ENCODE results near the gene NEURL1B.

NEURL1B gene

DNA sequence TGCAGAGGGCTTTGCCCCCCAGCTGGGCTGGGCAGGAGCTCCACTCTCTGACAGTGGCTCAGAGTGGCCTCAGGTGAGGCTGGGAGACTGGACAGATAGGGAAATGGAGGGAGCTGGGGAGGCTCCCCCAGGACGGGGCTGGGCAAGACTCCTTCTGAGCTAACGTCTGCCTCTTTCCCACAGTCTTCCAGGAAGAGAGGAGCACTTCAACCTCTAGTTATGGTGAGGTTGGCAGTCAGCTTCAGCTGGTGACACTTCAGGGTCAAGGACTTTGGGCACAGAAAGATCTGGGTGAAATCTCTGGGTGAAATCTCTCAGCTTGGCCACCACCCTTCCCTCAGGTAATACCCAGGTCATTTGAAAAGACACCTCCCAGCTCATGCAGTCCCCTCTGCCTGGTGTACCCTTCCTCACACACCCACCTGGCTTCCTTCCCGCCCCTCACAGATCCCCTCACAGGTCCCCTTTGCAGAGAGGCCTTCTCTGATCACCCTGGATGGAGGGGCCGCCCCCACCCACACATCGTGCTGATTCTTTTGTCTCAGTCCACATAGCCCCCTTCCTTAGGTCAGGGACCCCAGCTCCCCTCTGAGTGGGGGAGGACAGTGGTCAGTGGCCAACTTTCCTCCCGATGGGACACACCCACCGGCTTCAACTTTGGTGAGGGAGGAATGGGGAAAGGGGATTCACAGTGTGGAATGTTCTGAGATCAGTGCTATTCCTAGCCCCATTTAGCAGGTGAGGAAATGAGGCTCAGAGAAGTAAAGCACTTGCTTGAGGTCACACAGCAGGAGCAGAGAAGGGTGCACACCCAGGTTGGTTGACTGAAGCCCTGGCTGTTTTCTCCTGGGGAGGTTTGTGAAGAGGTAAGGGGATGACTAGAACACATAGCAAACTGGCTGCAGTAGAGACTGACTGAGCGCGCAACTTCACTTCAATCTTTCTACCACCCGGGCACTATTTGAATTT, 15.8 kb upstream of the NEURL1B start:
- no peaks in the 10 kb centered on the region for H3K4me1 ChIP-seq (ENCODE audit: control insufficient read depth in 1 of 2, insufficient read depth in 2 of 2, low read length in 2 of 2)
- no peaks in the 10 kb centered on the region for H3K36me3 ChIP-seq (ENCODE audit: control insufficient read depth in 1 of 2, insufficient read depth in 2 of 2, low read length in 2 of 2)
- H3K4ac ChIP-seq (ENCODE audit: low read depth, low read length), result no peak overlapping the region
- no peak overlapping the region for H3K23ac ChIP-seq (ENCODE audit: low read length)
- DNase-seq, result no peak
- no peaks in the 10 kb centered on the region for H3K79me1 ChIP-seq (ENCODE audit: low read length)
- no peaks in the 10 kb centered on the region for H3K79me2 ChIP-seq (ENCODE audit: control insufficient read depth, insufficient read depth, low read length, poor library complexity)
- H2BK12ac ChIP-seq (ENCODE audit: low read length), result no peak overlapping the region
- no peaks in the 10 kb centered on the region for H3K9me3 ChIP-seq (ENCODE audit: insufficient read depth, low read depth, low read length)
- no peak overlapping the region for H4K12ac ChIP-seq (ENCODE audit: low read depth, low read length)
- H2AK5ac ChIP-seq (ENCODE audit: low read length), result no peak overlapping the region
- H2BK120ac ChIP-seq (ENCODE audit: insufficient read depth, low read length, poor library complexity), result no peak overlapping the region
- WGBS (ENCODE audit: extremely low coverage, insufficient coverage, insufficient read length), result no CpG with 5 or more reads among the region's 10 CpGs
- H2AFZ ChIP-seq (ENCODE audit: insufficient read depth, low read length, poor library complexity), result no peak overlapping the region
- no peaks in the 10 kb centered on the region for H3K27me3 ChIP-seq (ENCODE audit: insufficient read depth, low read length)
- no peak overlapping the region for H3K9ac ChIP-seq (ENCODE audit: low read length)
- no peak overlapping the region for H4K8ac ChIP-seq (ENCODE audit: low read depth, low read length)
- no peak overlapping the region for H3K18ac ChIP-seq (ENCODE audit: low read length)
- H3K27ac ChIP-seq (ENCODE audit: low read depth, low read length), result no peak overlapping the region
- H3K14ac ChIP-seq (ENCODE audit: low read length), result no peak overlapping the region
- no peak overlapping the region for H2BK5ac ChIP-seq (ENCODE audit: low read depth, low read length, poor library complexity)
- no peak overlapping the region for H4K91ac ChIP-seq (ENCODE audit: low read depth, low read length)
- no peak overlapping the region for H3K4me3 ChIP-seq (ENCODE audit: low read depth, low read length)
- H3K4me2 ChIP-seq (ENCODE audit: low read length), result no peak overlapping the region

GRCh38 chr5:172626031-172626581, 15.0 kb upstream of the NEURL1B start:
- Histone ChIP-seq H3K27ac (ENCODE audit: low read depth, low read length) (no peak overlapping the region), H3K23ac (ENCODE audit: low read length) (no peak overlapping the region), H3K14ac (ENCODE audit: low read length) (no peak overlapping the region), H2BK5ac (ENCODE audit: low read depth, low read length, poor library complexity) (no peak overlapping the region), H3K79me2 (ENCODE audit: control insufficient read depth, insufficient read depth, low read length, poor library complexity) (no peaks in the 10 kb centered on the region), H2AK5ac (ENCODE audit: low read length) (no peak overlapping the region), H3K4me3 (ENCODE audit: low read depth, low read length) (no peak overlapping the region), H3K27me3 (ENCODE audit: insufficient read depth, low read length) (no peaks in the 10 kb centered on the region), H3K4me2 (ENCODE audit: low read length) (no peak overlapping the region), H3K18ac (ENCODE audit: low read length) (no peak overlapping the region), H4K91ac (ENCODE audit: low read depth, low read length) (no peak overlapping the region), H2BK12ac (ENCODE audit: low read length) (no peak overlapping the region), H2AFZ (ENCODE audit: insufficient read depth, low read length, poor library complexity) (no peak overlapping the region), H3K4me1 (ENCODE audit: control insufficient read depth in 1 of 2, insufficient read depth in 2 of 2, low read length in 2 of 2) (no peaks in the 10 kb centered on the region), H3K9ac (ENCODE audit: low read length) (no peak overlapping the region), H3K79me1 (ENCODE audit: low read length) (no peaks in the 10 kb centered on the region), H3K36me3 (ENCODE audit: control insufficient read depth in 1 of 2, insufficient read depth in 2 of 2, low read length in 2 of 2) (no peaks in the 10 kb centered on the region), H4K12ac (ENCODE audit: low read depth, low read length) (no peak overlapping the region), H3K9me3 (ENCODE audit: insufficient read depth, low read depth, low read length) (no peaks in the 10 kb centered on the region), H2BK120ac (ENCODE audit: insufficient read depth, low read length, poor library complexity) (no peak overlapping the region), H3K4ac (ENCODE audit: low read depth, low read length) (no peak overlapping the region), H4K8ac (ENCODE audit: low read depth, low read length) (no peak overlapping the region)
- no CpG with 5 or more reads among the region's 8 CpGs for WGBS (ENCODE audit: extremely low coverage, insufficient coverage, insufficient read length)
- DNase-seq, result no peak

- WGBS (ENCODE audit: extremely low coverage, insufficient coverage, insufficient read length), result no CpG with 5 or more reads among the region's 5 CpGs
These were observed 11.0 kb upstream of the NEURL1B start for GRCh38 chr5:172630082-172630481.

GRCh38 chr5:172630482-172630881, 10.6 kb upstream of the NEURL1B start:
- Histone ChIP-seq H3K4me2 (ENCODE audit: low read length) (no peak overlapping the region), H3K23ac (ENCODE audit: low read length) (no peak overlapping the region), H3K36me3 (ENCODE audit: control insufficient read depth in 1 of 2, insufficient read depth in 2 of 2, low read length in 2 of 2) (no peaks in the 10 kb centered on the region), H3K79me1 (ENCODE audit: low read length) (no peaks in the 10 kb centered on the region), H3K4me1 (ENCODE audit: control insufficient read depth in 1 of 2, insufficient read depth in 2 of 2, low read length in 2 of 2) (no peaks in the 10 kb centered on the region), H3K9me3 (ENCODE audit: insufficient read depth, low read depth, low read length) (no peaks in the 10 kb centered on the region), H4K91ac (ENCODE audit: low read depth, low read length) (no peak overlapping the region), H2BK120ac (ENCODE audit: insufficient read depth, low read length, poor library complexity) (no peak overlapping the region), H3K27ac (ENCODE audit: low read depth, low read length) (no peak overlapping the region), H4K12ac (ENCODE audit: low read depth, low read length) (no peak overlapping the region), H2AK5ac (ENCODE audit: low read length) (no peak overlapping the region), H2BK12ac (ENCODE audit: low read length) (no peak overlapping the region), H2BK5ac (ENCODE audit: low read depth, low read length, poor library complexity) (no peak overlapping the region), H3K79me2 (ENCODE audit: control insufficient read depth, insufficient read depth, low read length, poor library complexity) (no peaks in the 10 kb centered on the region), H3K4ac (ENCODE audit: low read depth, low read length) (no peak overlapping the region), H2AFZ (ENCODE audit: insufficient read depth, low read length, poor library complexity) (no peak overlapping the region), H3K27me3 (ENCODE audit: insufficient read depth, low read length) (no peaks in the 10 kb centered on the region), H3K9ac (ENCODE audit: low read length) (no peak overlapping the region), H3K14ac (ENCODE audit: low read length) (no peak overlapping the region), H3K4me3 (ENCODE audit: low read depth, low read length) (no peak overlapping the region), H4K8ac (ENCODE audit: low read depth, low read length) (no peak overlapping the region), H3K18ac (ENCODE audit: low read length) (no peak overlapping the region)
- no peak for DNase-seq
- no CpG with 5 or more reads among the region's 6 CpGs for WGBS (ENCODE audit: extremely low coverage, insufficient coverage, insufficient read length)

More at GRCh38 chr5:172630082-172630481, 11.0 kb upstream of the NEURL1B start:
- no peaks in the 10 kb centered on the region for H3K4me1 ChIP-seq (ENCODE audit: control insufficient read depth in 1 of 2, insufficient read depth in 2 of 2, low read length in 2 of 2)
- no peak overlapping the region for H3K23ac ChIP-seq (ENCODE audit: low read length)
- no peaks in the 10 kb centered on the region for H3K9me3 ChIP-seq (ENCODE audit: insufficient read depth, low read depth, low read length)
- no peaks in the 10 kb centered on the region for H3K27me3 ChIP-seq (ENCODE audit: insufficient read depth, low read length)
- H4K91ac ChIP-seq (ENCODE audit: low read depth, low read length), result no peak overlapping the region
- no peak overlapping the region for H3K4ac ChIP-seq (ENCODE audit: low read depth, low read length)
- no peak overlapping the region for H2AFZ ChIP-seq (ENCODE audit: insufficient read depth, low read length, poor library complexity)
- no peak overlapping the region for H3K9ac ChIP-seq (ENCODE audit: low read length)
- no peak overlapping the region for H2BK120ac ChIP-seq (ENCODE audit: insufficient read depth, low read length, poor library complexity)
- H3K4me2 ChIP-seq (ENCODE audit: low read length), result no peak overlapping the region
- DNase-seq, result no peak
- H2AK5ac ChIP-seq (ENCODE audit: low read length), result no peak overlapping the region
- no peak overlapping the region for H3K14ac ChIP-seq (ENCODE audit: low read length)
- no peaks in the 10 kb centered on the region for H3K36me3 ChIP-seq (ENCODE audit: control insufficient read depth in 1 of 2, insufficient read depth in 2 of 2, low read length in 2 of 2)
- no peak overlapping the region for H2BK12ac ChIP-seq (ENCODE audit: low read length)
- H4K8ac ChIP-seq (ENCODE audit: low read depth, low read length), result no peak overlapping the region
- H2BK5ac ChIP-seq (ENCODE audit: low read depth, low read length, poor library complexity), result no peak overlapping the region
- H3K18ac ChIP-seq (ENCODE audit: low read length), result no peak overlapping the region
- H4K12ac ChIP-seq (ENCODE audit: low read depth, low read length), result no peak overlapping the region
- H3K27ac ChIP-seq (ENCODE audit: low read depth, low read length), result no peak overlapping the region
- H3K79me2 ChIP-seq (ENCODE audit: control insufficient read depth, insufficient read depth, low read length, poor library complexity), result no peaks in the 10 kb centered on the region
- H3K79me1 ChIP-seq (ENCODE audit: low read length), result no peaks in the 10 kb centered on the region
- no peak overlapping the region for H3K4me3 ChIP-seq (ENCODE audit: low read depth, low read length)
